Type B pancreatic cell (in vitro differentiated cells): ENCODE results near the gene RASIP1. TPM values are rescaled to one million over a fixed set of nuclear protein-coding genes. Genes with fewer than 3 reads are reported as not detected.

ENCODE experiments used
- DNase-seq: peaks from one replicate; pipeline ENCODE4 v3.0.0; 2021; ENCODE audit warnings: mixed read lengths; ENCODE audit not compliant: unreplicated experiment; ENCODE audit errors: extremely low spot score
- H3K27ac Mint-ChIP-seq: 2 replicates; pipeline ENCODE4 v1.8.0; 2021; ENCODE audit warnings: mild to moderate bottlenecking, mixed read lengths
- H3K27me3 Mint-ChIP-seq: 2 replicates; pipeline ENCODE4 v1.8.0; 2021; ENCODE audit warnings: mixed read lengths
- H3K36me3 Mint-ChIP-seq: 2 replicates; pipeline ENCODE4 v1.8.0; 2021; ENCODE audit warnings: mixed read lengths
- H3K4me1 Mint-ChIP-seq: one replicate; pipeline ENCODE4 v1.8.0; 2021; ENCODE audit warnings: mixed read lengths; ENCODE audit not compliant: unreplicated experiment
- H3K4me3 Mint-ChIP-seq: 2 replicates; pipeline ENCODE4 v1.8.0; 2021; ENCODE audit warnings: mild to moderate bottlenecking, mixed read lengths
- H3K9me3 Mint-ChIP-seq: 2 replicates; pipeline ENCODE4 v1.8.0; 2021; ENCODE audit warnings: mixed read lengths
- total RNA-seq: library from RNA; stranded (reverse); gene quantifications from 2 replicates; pipeline ENCODE4 v1.2.1, GENCODE V29; 2021; ENCODE audit warnings: low replicate concordance
- TF ChIP-seq, protein P1 (sequence below): fragments of 200-600 bp; sonication (generic); conservative IDR thresholded peaks from 2 replicates; pipeline ENCODE4 v1.5.0; 2021; ENCODE audit warnings: antibody characterized with exemption, mild to moderate bottlenecking

Gene RASIP1
- total RNA-seq, 1 donor from 2014 or later = 4.6 TPM

DNA sequence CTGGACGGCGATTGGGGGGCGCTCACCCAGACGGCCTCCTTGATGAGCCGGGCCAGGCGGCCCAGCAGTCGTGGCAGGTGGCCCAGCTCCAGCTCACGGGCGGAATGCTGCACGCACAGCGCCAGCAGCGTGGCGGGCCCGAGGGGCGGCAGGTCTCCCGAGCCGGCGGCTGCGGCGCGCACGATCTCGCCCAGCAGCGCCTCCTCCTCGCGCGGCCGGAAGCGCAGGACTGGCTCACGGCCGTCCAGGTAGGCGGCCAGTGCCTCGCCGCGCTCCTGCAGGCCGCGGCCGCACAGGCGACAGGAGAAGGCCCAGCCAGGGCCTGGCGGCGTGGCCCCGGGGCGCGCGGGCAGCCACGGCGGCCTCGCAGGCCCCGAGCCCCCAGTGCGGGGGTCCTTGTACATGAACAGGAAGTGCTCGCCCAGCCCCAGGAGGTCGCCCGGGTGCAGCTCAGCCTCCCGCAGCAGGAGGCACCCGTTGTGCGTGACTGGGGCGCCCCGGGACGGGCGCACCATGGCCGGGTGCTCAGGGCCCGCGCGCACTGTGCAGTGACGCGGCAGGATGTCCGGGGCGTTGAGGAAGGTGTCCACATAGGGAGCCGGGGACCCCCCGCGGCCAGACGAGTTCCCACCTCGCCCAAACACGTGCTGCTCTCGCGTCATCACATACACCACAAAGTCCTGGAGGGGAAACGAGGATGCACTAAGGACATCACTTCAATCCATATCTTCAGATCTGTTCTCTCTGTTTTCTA lies 11.3 kb downstream of the RASIP1 start:
- TF ChIP-seq, protein P1, sequence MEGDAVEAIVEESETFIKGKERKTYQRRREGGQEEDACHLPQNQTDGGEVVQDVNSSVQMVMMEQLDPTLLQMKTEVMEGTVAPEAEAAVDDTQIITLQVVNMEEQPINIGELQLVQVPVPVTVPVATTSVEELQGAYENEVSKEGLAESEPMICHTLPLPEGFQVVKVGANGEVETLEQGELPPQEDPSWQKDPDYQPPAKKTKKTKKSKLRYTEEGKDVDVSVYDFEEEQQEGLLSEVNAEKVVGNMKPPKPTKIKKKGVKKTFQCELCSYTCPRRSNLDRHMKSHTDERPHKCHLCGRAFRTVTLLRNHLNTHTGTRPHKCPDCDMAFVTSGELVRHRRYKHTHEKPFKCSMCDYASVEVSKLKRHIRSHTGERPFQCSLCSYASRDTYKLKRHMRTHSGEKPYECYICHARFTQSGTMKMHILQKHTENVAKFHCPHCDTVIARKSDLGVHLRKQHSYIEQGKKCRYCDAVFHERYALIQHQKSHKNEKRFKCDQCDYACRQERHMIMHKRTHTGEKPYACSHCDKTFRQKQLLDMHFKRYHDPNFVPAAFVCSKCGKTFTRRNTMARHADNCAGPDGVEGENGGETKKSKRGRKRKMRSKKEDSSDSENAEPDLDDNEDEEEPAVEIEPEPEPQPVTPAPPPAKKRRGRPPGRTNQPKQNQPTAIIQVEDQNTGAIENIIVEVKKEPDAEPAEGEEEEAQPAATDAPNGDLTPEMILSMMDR = no peak
- Mint-ChIP-seq H3K4me3 (no peak overlapping the region), H3K27me3 (no peaks in the 10 kb centered on the region), H3K9me3 (peaks cover 3% of the 10 kb centered on the region), H3K27ac (no peak overlapping the region), H3K36me3 (peaks cover 15% of the 10 kb centered on the region), H3K4me1 (peaks cover 8% of the 10 kb centered on the region)
- DNase-seq = no peak

DNA sequence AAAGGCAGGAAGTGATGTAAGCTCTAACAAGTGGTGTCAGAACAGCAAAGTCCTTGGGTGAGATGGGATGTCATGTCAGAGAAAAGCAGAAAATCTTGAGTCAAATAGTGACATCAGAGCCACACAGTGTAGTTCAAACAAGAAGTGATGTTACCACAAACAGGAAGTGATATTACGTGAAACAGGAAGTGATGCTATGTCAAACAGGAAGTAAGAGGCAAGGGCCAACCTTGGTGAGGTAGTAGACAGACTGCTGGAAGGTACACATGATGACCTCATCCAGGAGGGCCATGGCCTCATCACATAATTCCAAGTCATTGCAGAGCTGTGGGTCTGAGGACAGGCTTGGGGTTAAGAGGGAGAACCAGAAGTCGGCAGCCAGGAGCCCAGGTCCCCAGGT lies 13.9 kb downstream of the RASIP1 start:
- Mint-ChIP-seq H3K4me3 (no peak overlapping the region), H3K9me3 (peaks cover 3% of the 10 kb centered on the region), H3K4me1 (peaks cover 8% of the 10 kb centered on the region), H3K27me3 (no peaks in the 10 kb centered on the region), H3K36me3 (peaks cover 13% of the 10 kb centered on the region), H3K27ac (no peak overlapping the region)
- TF ChIP-seq, protein P1 = no peak
- DNase-seq = no peak

- peaks cover 3% of the 10 kb centered on the region for H3K9me3 Mint-ChIP-seq
- H3K27ac Mint-ChIP-seq = peak overlapping the region; percentile 55
- TF ChIP-seq, protein P1 = no peak
- no peaks in the 10 kb centered on the region for H3K27me3 Mint-ChIP-seq
- H3K4me3 Mint-ChIP-seq = peak overlapping the region; percentile 69
- peaks cover 9% of the 10 kb centered on the region for H3K36me3 Mint-ChIP-seq
- no peak for DNase-seq
- H3K4me1 Mint-ChIP-seq = peaks cover 18% of the 10 kb centered on the region
These were observed 15.3 kb downstream of the RASIP1 start for GRCh38 chr19:48724796-48725753.

- H3K4me1 Mint-ChIP-seq = peaks cover 24% of the 10 kb centered on the region
- TF ChIP-seq, protein P1 = no peak
- DNase-seq = no peak
- H3K36me3 Mint-ChIP-seq = peaks cover 9% of the 10 kb centered on the region
- H3K4me3 Mint-ChIP-seq = peak overlapping the region; percentile 41
- no peaks in the 10 kb centered on the region for H3K27me3 Mint-ChIP-seq
- H3K9me3 Mint-ChIP-seq = peaks cover 3% of the 10 kb centered on the region
- H3K27ac Mint-ChIP-seq = peak overlapping the region; percentile 31
These were observed 18.2 kb downstream of the RASIP1 start for GRCh38 chr19:48722196-48722708.

DNA sequence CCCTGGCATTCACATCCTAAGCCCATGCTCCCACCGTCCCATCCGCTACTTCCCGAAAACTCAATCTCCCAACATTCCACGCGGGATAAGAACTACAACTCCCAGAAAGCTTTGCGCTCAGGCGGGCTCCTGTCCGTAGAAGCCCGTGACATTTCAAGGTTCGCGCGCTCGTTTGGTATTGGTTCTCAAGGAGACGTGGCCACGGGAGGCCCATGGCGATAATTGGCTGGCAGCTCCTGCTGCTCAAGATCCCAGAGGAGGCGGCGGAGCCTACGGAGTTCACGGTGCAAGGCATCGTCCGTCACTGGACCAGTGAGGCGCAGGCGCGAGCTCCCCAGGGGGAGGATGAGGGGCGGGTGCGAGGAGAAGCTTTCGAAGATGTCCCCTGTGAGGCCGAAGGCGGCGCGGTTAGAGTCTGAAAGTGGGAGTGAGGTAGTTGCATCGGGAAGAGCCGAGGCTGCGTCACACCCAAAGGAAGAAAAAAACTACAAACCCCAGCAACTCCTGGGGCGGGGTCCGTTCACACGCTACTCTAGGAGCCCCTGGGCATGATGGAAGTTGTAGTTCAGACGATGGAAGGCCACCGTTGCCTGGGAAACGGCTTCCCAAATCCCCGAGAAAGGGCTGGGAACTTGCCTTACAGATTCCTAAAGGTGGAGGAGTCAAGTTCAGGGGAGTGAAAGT lies 19.7 kb downstream of the RASIP1 start:
- Mint-ChIP-seq H3K4me1 (peaks cover 29% of the 10 kb centered on the region), H3K9me3 (peaks cover 3% of the 10 kb centered on the region), H3K27me3 (no peaks in the 10 kb centered on the region), H3K27ac (peak overlapping the region; percentile 98), H3K4me3 (peak overlapping the region; percentile 99), H3K36me3 (peaks cover 6% of the 10 kb centered on the region)
- TF ChIP-seq, protein P1 = no peak
- peak; percentile 95 for DNase-seq
